Measurements from ENCODE around the gene UNC5CL.

The UNC5CL gene

GRCh38 chr6:41039060-41039998 is at the start of gene UNC5CL:
Gene UNC5CL, minus strand, starts transcription at chr6:41039221. Its CDS starts 4,147 bp downstream, at chr6:41035074.
- DNase-seq = peak in 1 of 2 experiments; percentile 15

GRCh38 chr6:41088451-41088850 is 49.4 kb upstream of the UNC5CL start:
- no peak for DNase-seq

- no peak for DNase-seq
These were observed 46.2 kb upstream of the UNC5CL start for GRCh38 chr6:41085182-41085581.

GRCh38 chr6:41083072-41083471 is 44.1 kb upstream of the UNC5CL start:
- DNase-seq = no peak

GRCh38 chr6:41080621-41081020 is 41.6 kb upstream of the UNC5CL start:
- DNase-seq = no peak

GRCh38 chr6:41079080-41079479 is 40.1 kb upstream of the UNC5CL start:
- DNase-seq = no peak

- DNase-seq = no peak
These were observed 39.1 kb upstream of the UNC5CL start for GRCh38 chr6:41078101-41078500.

GRCh38 chr6:41077536-41077935 is 38.5 kb upstream of the UNC5CL start:
- DNase-seq = no peak

- no peak for DNase-seq
These were observed 36.9 kb upstream of the UNC5CL start for GRCh38 chr6:41075651-41076626.

GRCh38 chr6:41074692-41075436 is 35.8 kb upstream of the UNC5CL start:
- no peak for DNase-seq

GRCh38 chr6:41073968-41074691 is 35.1 kb upstream of the UNC5CL start:
- DNase-seq = peak in 1 of 2 experiments; percentile 56

GRCh38 chr6:41073203-41073967 is 34.4 kb upstream of the UNC5CL start:
- DNase-seq = peak; percentile 75 to 79

GRCh38 chr6:41072836-41073202 is 33.8 kb upstream of the UNC5CL start, which contains the start of gene NFYA:
Gene NFYA, plus strand, starts transcription at chr6:41072974. Its CDS starts 6,116 bp downstream, at chr6:41079090.
- DNase-seq = no peak

- DNase-seq = peak; percentile 99 to 100
These were observed 33.2 kb upstream of the UNC5CL start, which contains the start of gene OARD1 for GRCh38 chr6:41071923-41072835. Gene OARD1, minus strand, starts transcription at chr6:41072356. Its CDS starts 722 bp downstream, at chr6:41071634.

GRCh38 chr6:41071501-41071922 is 32.5 kb upstream of the UNC5CL start:
- no peak for DNase-seq

GRCh38 chr6:41066867-41067304 is 27.9 kb upstream of the UNC5CL start:
- peak; percentile 46 to 72 for DNase-seq

GRCh38 chr6:41065550-41066026 is 26.6 kb upstream of the UNC5CL start:
- DNase-seq = no peak

- no peak for DNase-seq
These were observed 25.8 kb upstream of the UNC5CL start for GRCh38 chr6:41064841-41065240.

- peak in 1 of 2 experiments; percentile 10 for DNase-seq
These were observed 24.9 kb upstream of the UNC5CL start for GRCh38 chr6:41063884-41064285.

Data from NCI-H524 (cell line).